Measurements from ENCODE around the gene GK.
"Not testable (repeated sequence)": the region's sequence is repeated elsewhere in the genome, so short reads cannot be mapped to it uniquely, and the experiment has no call there.

The GK gene

DNA sequence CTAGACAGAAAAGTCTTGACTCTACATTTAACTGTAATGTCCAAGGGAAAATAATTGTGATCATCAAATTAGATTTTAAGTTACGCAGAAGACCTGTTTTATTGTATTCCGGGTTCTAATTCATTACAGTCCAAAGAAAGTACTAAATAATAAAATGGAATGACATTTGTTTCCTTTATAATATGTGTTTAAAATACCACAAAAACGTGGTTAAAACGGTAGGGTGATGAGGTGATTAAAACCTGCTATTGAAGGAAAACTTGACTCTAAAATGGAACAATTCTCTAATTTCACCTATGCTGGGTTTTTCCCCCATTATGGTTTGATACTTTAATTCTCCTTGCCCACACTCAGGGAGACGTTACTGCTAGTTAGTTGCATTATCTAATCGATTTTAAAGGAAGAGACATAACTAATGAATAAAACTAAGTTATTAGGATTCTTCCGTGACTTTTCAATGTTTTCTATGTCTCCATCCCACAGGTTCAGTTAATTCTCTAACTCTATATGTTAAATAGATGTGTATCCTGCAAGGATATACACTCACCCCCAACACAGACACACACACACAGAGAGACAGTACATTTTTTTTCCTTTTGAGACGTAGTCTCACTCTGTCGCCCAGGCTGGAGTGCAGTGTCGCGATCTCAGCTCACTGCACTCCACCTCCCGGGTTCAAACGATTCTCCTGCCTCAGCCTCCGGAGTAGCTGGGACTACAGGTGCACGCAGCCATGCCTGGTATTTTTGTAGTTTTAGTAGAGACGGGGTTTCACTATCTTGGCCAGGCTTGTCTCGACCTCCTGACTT lies 80.8 kb downstream of the GK start:
- no peak for DNase-seq (ENCODE audit: extremely low spot score)
- ChIA-PET CTCF (interaction anchor here (1.7 kb wide), 1 partner anchor 9 kb away, joined by 4 read pairs; no protein-coding TSS in a partner anchor), POLR2A (no interaction called here)
- no peak for TF ChIP-seq LEF1 (IDR thresholded peaks at IDR 0.05; ENCODE audit: borderline replicate concordance)

- ChIA-PET CTCF (interaction anchor here (0.6 to 1.7 kb wide), 4 partner anchors 10 to 240 kb away, joined by 3 to 5 read pairs (median 4); no protein-coding TSS in a partner anchor), POLR2A (interaction anchor here (0.9 kb wide), 1 partner anchor 154 kb away, joined by 3 read pairs; the partner anchor contains the start of gene TAB3)
- TF ChIP-seq SP1 (IDR thresholded peaks at IDR 0.05) (no peak), SUZ12 (IDR thresholded peaks at IDR 0.05) (no peak), HDGF (IDR thresholded peaks at IDR 0.05; ENCODE audit: borderline replicate concordance) (no peak), FOXM1 (IDR thresholded peaks at IDR 0.05; ENCODE audit: borderline replicate concordance) (no peak), ARNT (IDR thresholded peaks at IDR 0.05) (no peak)
- no peak for DNase-seq (ENCODE audit: extremely low spot score)
Observed at GRCh38 chrX:30734782-30735181, 81.6 kb downstream of the GK start.

GRCh38 chrX:30735839-30736238 lies 82.6 kb downstream of the GK start:
- POLR2A ChIA-PET = interaction anchor here (0.9 kb wide), 1 partner anchor 153 kb away, joined by 3 read pairs; the partner anchor contains the start of gene TAB3
- CTCF ChIA-PET = interaction anchor here (0.5 to 1.7 kb wide), 10 partner anchors 9 to 1832 kb away, joined by 3 to 11 read pairs (median 4); no protein-coding TSS in a partner anchor
- TF ChIP-seq FOXK2 (IDR thresholded peaks at IDR 0.05) = no peak
- no peak for TF ChIP-seq TARDBP (IDR thresholded peaks at IDR 0.05)
- peak; percentile 59 for DNase-seq (ENCODE audit: extremely low spot score)

- no peak for DNase-seq (ENCODE audit: extremely low spot score)
- ChIA-PET CTCF (no interaction called here), POLR2A (no interaction called here)
- TF ChIP-seq FOXA1 (IDR thresholded peaks at IDR 0.05) = no peak
- no peak for TF ChIP-seq SUZ12 (IDR thresholded peaks at IDR 0.05)
- no peak for TF ChIP-seq SP1 (IDR thresholded peaks at IDR 0.05)
- TF ChIP-seq NFRKB (IDR thresholded peaks at IDR 0.05) = no peak
- no peak for TF ChIP-seq BHLHE40 (IDR thresholded peaks at IDR 0.05; ENCODE audit: borderline replicate concordance)
- TF ChIP-seq ZNF384 (IDR thresholded peaks at IDR 0.05) = no peak
- no peak for TF ChIP-seq ELF4 (IDR thresholded peaks at IDR 0.05)
- no peak for TF ChIP-seq TARDBP (IDR thresholded peaks at IDR 0.05)
- no peak for TF ChIP-seq ARNT (IDR thresholded peaks at IDR 0.05)
- no peak for TF ChIP-seq PKNOX1 (IDR thresholded peaks at IDR 0.05)
- no peak for TF ChIP-seq FOXK2 (IDR thresholded peaks at IDR 0.05)
Observed at GRCh38 chrX:30741545-30741944, 88.3 kb downstream of the GK start.

DNA sequence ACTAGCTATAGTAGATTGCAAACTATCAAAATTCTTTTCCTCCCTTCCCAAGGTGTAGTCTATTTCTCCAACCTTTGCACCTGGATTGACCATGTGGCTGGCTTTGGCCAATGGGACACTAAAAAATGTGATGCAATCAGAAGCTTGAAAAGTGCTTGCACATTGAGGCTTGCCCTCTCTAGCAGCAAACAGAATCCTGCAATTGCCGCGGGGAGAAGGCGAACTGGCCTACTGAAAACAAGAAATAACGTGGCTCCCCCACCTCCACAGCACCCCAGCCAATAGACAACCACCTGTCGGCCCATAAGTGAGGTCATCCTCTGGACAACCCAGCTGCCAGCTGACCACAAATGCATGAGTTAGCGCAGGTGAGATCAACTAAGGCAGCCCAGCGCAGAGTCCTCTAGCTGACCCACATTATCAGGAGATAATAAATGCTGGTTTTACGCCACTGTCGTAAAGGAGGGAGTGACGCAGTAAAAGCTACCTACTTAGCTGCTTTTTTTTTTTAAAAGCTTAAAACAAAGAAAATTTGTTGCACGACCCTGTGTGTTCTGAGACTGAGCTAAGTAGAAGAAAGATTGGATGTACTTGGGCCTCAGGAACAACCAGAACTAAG lies 95.2 kb downstream of the GK start:
- TF ChIP-seq ELF4 (IDR thresholded peaks at IDR 0.05) (no peak), SUZ12 (IDR thresholded peaks at IDR 0.05) (no peak), PKNOX1 (IDR thresholded peaks at IDR 0.05) (no peak), FOXA1 (IDR thresholded peaks at IDR 0.05) (no peak), FOXK2 (IDR thresholded peaks at IDR 0.05) (no peak), LEF1 (IDR thresholded peaks at IDR 0.05; ENCODE audit: borderline replicate concordance) (no peak), TARDBP (IDR thresholded peaks at IDR 0.05) (no peak), ARNT (IDR thresholded peaks at IDR 0.05) (no peak), HDGF (IDR thresholded peaks at IDR 0.05; ENCODE audit: borderline replicate concordance) (no peak), FOXM1 (IDR thresholded peaks at IDR 0.05; ENCODE audit: borderline replicate concordance) (no peak), NFRKB (IDR thresholded peaks at IDR 0.05) (no peak)
- CTCF ChIA-PET = interaction anchor here (0.6 to 1.7 kb wide), 2 partner anchors 13 to 34 kb away, joined by 4 to 5 read pairs; no protein-coding TSS in a partner anchor
- POLR2A ChIA-PET = no interaction called here
- DNase-seq (ENCODE audit: extremely low spot score) = no peak

- TF ChIP-seq L3MBTL2 (conservative IDR thresholded peaks at IDR 0.05) (no peak), FOXM1 (IDR thresholded peaks at IDR 0.05; ENCODE audit: borderline replicate concordance) (no peak), SP1 (IDR thresholded peaks at IDR 0.05) (no peak), TARDBP (IDR thresholded peaks at IDR 0.05) (no peak), ARNT (IDR thresholded peaks at IDR 0.05) (no peak), FOXK2 (IDR thresholded peaks at IDR 0.05) (no peak)
- DNase-seq (ENCODE audit: extremely low spot score) = no peak
- ChIA-PET POLR2A (no interaction called here), CTCF (no interaction called here)
Observed at GRCh38 chrX:30751497-30751896, 98.3 kb downstream of the GK start.

- DNase-seq (ENCODE audit: extremely low spot score) = no peak
- TF ChIP-seq ARNT (IDR thresholded peaks at IDR 0.05) = no peak
- no peak for TF ChIP-seq TARDBP (IDR thresholded peaks at IDR 0.05)
- no peak for TF ChIP-seq ZNF384 (IDR thresholded peaks at IDR 0.05)
- no peak for TF ChIP-seq SUZ12 (IDR thresholded peaks at IDR 0.05)
- no peak for TF ChIP-seq FOXM1 (IDR thresholded peaks at IDR 0.05; ENCODE audit: borderline replicate concordance)
- no peak for TF ChIP-seq HDGF (IDR thresholded peaks at IDR 0.05; ENCODE audit: borderline replicate concordance)
- TF ChIP-seq CTBP1 (IDR thresholded peaks at IDR 0.05; ENCODE audit: borderline replicate concordance) = no peak
- no peak for TF ChIP-seq SP1 (IDR thresholded peaks at IDR 0.05)
- no peak for TF ChIP-seq L3MBTL2 (conservative IDR thresholded peaks at IDR 0.05)
- TF ChIP-seq FOXA1 (IDR thresholded peaks at IDR 0.05) = no peak
- TF ChIP-seq BHLHE40 (IDR thresholded peaks at IDR 0.05; ENCODE audit: borderline replicate concordance) = no peak
- no peak for TF ChIP-seq PKNOX1 (IDR thresholded peaks at IDR 0.05)
- no peak for TF ChIP-seq ELF4 (IDR thresholded peaks at IDR 0.05)
- no peak for TF ChIP-seq LEF1 (IDR thresholded peaks at IDR 0.05; ENCODE audit: borderline replicate concordance)
- TF ChIP-seq FOXK2 (IDR thresholded peaks at IDR 0.05) = no peak
- no peak for TF ChIP-seq NFRKB (IDR thresholded peaks at IDR 0.05)
- POLR2A ChIA-PET = no interaction called here
- CTCF ChIA-PET = no interaction called here
Observed at GRCh38 chrX:30762755-30763154, 109.5 kb downstream of the GK start.

GRCh38 chrX:30773764-30774163 lies 120.5 kb downstream of the GK start:
- DNase-seq (ENCODE audit: extremely low spot score); CTCF ChIA-PET; POLR2A ChIA-PET: not testable (repeated sequence)

Data from HEK293T (cell line).